Subcutaneous abdominal adipose tissue (tissue), 5 donors: Measurements from ENCODE around the gene SEC14L5.

Source experiments
- H3K27ac ChIP-seq: one replicate; pipeline ENCODE4 v1.7.0; 2013; ENCODE audit warnings: low read depth, mild to moderate bottlenecking, inconsistent platforms, low read length, moderate library complexity
- H3K27me3 ChIP-seq, 5 donors: one replicate each; pipeline ENCODE4 v1.7.0; 2013; ENCODE audit warnings: low read length in 5 of 5, inconsistent platforms in 1 of 5; ENCODE audit not compliant: control insufficient read depth in 5 of 5, insufficient read depth in 4 of 5
- H3K36me3 ChIP-seq, 5 donors: one replicate each; pipeline ENCODE4 v1.7.0; 2013; ENCODE audit warnings: low read length in 5 of 5; ENCODE audit not compliant: control insufficient read depth in 5 of 5, insufficient read depth in 5 of 5
- H3K4me1 ChIP-seq, 5 donors: one replicate each; pipeline ENCODE4 v1.7.0; 2013; ENCODE audit warnings: low read length in 5 of 5, mild to moderate bottlenecking in 3 of 5, moderate library complexity in 1 of 5; ENCODE audit not compliant: control insufficient read depth in 5 of 5, insufficient read depth in 5 of 5
- H3K4me3 ChIP-seq, 5 donors: one replicate each; pipeline ENCODE4 v1.7.0; 2013; ENCODE audit warnings: low read length in 5 of 5, low read depth in 1 of 5
- H3K9ac ChIP-seq, 5 donors: one replicate each; pipeline ENCODE4 v1.7.0; 2013; ENCODE audit warnings: low read length in 5 of 5, mild to moderate bottlenecking in 4 of 5, moderate library complexity in 3 of 5
- H3K9me3 ChIP-seq, 5 donors: one replicate each; pipeline ENCODE4 v1.7.0; 2013; ENCODE audit warnings: low read length in 5 of 5; ENCODE audit not compliant: control insufficient read depth in 5 of 5
- donor health status: healthy.
- donor health status: healthy.
- donor health status: healthy.
- donor health status: healthy.
- donor health status: healthy.

The SEC14L5 gene

GRCh38 chr16:4937782-4938682 lies 20.1 kb upstream of the SEC14L5 start:
- Histone ChIP-seq H3K9ac (no peak overlapping the region), H3K27ac (peak overlapping the region; percentile 23), H3K4me1 (peaks cover 0 to 51% (median 42%) of the 10 kb centered on the region in 5 donors), H3K4me3 (peak overlapping the region in 2 of 5 donors; percentile 31 to 40), H3K9me3 (no peaks in the 10 kb centered on the region), H3K27me3 (peaks cover 0 to 29% (median 15%) of the 10 kb centered on the region in 5 donors), H3K36me3 (no peaks in the 10 kb centered on the region)

- H3K4me1 ChIP-seq: peaks cover 2 to 53% (median 48%) of the 10 kb centered on the region in 5 donors
Observed at GRCh38 chr16:4938683-4939030, 19.5 kb upstream of the SEC14L5 start.

DNA sequence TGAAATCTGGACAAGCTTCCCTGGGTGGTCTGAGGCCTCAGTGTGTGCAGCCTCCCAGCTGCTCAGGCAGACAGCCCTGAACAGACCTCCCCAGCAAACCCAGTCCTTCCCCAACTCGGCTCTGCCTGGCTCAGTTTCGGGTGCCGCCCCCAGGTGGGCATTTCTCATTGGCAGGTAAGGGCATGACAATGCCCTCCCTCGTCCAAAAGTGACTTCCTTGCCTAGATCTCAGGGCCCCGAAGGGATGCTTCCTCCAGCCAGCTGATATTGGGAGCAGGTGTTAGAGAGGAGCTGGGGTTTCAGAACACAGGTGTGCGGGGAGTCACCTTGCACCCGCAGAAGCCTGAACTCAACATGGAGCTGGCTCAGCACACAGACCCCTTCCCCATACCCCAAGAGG lies 17.4 kb upstream of the SEC14L5 start:
- Histone ChIP-seq H3K9me3 (no peaks in the 10 kb centered on the region), H3K4me1 (peaks cover 2 to 55% (median 54%) of the 10 kb centered on the region in 5 donors), H3K4me3 (no peak overlapping the region), H3K27me3 (peaks cover 0 to 13% (median 7%) of the 10 kb centered on the region in 5 donors), H3K36me3 (no peaks in the 10 kb centered on the region), H3K27ac (no peak overlapping the region), H3K9ac (no peak overlapping the region)

More at GRCh38 chr16:4938683-4939030, 19.5 kb upstream of the SEC14L5 start:
- H3K36me3 ChIP-seq: no peaks in the 10 kb centered on the region
- peaks cover 0 to 29% (median 13%) of the 10 kb centered on the region in 5 donors for H3K27me3 ChIP-seq
- H3K4me3 ChIP-seq: no peak overlapping the region
- no peaks in the 10 kb centered on the region for H3K9me3 ChIP-seq
- H3K9ac ChIP-seq: no peak overlapping the region
- H3K27ac ChIP-seq: no peak overlapping the region

GRCh38 chr16:4942481-4942880 lies 15.6 kb upstream of the SEC14L5 start:
- Histone ChIP-seq H3K4me1 (peaks cover 2 to 42% (median 41%) of the 10 kb centered on the region in 5 donors), H3K27ac (peak overlapping the region; percentile 38), H3K9me3 (no peaks in the 10 kb centered on the region), H3K4me3 (no peak overlapping the region), H3K36me3 (no peaks in the 10 kb centered on the region), H3K27me3 (peaks cover 0 to 16% (median 5%) of the 10 kb centered on the region in 5 donors), H3K9ac (no peak overlapping the region)

DNA sequence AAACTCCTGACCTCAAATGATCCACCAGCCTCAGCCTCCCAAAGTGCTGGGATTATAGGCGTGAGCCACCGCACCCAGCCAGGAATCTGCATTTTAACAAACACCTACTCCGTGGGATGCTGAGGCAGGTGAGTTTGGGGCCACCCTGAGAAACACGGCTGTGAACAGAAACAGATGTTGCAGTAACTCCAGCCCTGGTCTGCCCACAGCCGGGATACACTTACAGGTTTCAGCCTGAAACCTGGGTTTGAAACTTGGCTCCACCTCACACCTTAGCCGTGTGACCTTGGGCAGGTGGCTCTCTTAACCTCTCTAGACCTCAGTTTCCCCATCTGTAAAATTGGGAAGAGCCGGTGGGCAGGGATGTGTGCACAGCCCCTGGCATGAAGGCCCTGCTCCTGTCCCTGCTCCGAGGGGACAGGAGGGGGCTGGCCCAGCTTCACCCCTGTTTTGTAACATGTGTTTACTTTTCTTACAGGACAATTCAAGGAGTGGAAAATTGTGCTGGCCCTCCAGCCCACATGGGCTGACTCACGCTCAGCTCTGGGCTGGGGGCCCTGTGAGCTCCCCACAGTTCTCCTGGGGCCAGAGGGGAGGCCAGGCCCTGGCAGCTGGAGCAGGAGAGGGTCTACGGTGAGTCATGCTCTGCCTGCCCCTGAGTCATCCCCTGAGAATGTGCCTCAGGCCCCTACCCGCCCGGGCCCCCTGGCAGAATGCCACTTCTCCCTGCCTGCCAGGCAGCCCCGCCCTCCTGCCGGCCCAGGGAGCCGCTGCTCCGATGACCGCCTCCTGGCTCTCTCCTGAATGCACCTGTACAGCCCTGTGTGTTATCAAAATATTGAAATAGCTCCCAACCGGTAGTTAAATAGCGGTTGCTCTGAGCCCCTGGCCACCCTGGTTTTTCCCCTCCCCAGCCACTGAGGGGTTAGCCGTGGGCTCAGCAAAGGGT lies 13.5 kb upstream of the SEC14L5 start:
- H3K9ac ChIP-seq: peak overlapping the region in 1 of 5 donors; percentile 47
- peak overlapping the region in 1 of 5 donors; percentile 11 for H3K4me3 ChIP-seq
- H3K4me1 ChIP-seq: peaks cover 2 to 39% (median 34%) of the 10 kb centered on the region in 5 donors
- no peaks in the 10 kb centered on the region for H3K36me3 ChIP-seq
- no peaks in the 10 kb centered on the region for H3K9me3 ChIP-seq
- H3K27me3 ChIP-seq: peaks cover 0 to 29% (median 6%) of the 10 kb centered on the region in 5 donors
- H3K27ac ChIP-seq: peak overlapping the region; percentile 69

- Histone ChIP-seq H3K9ac (no peak overlapping the region), H3K27ac (peak overlapping the region; percentile 69), H3K27me3 (peaks cover 0 to 29% (median 6%) of the 10 kb centered on the region in 5 donors), H3K4me1 (peaks cover 2 to 39% (median 34%) of the 10 kb centered on the region in 5 donors), H3K36me3 (no peaks in the 10 kb centered on the region), H3K9me3 (no peaks in the 10 kb centered on the region), H3K4me3 (no peak overlapping the region)
Observed at GRCh38 chr16:4945560-4946502, 12.3 kb upstream of the SEC14L5 start.

GRCh38 chr16:4946917-4947316 lies 11.2 kb upstream of the SEC14L5 start:
- no peak overlapping the region for H3K27ac ChIP-seq
- H3K4me1 ChIP-seq: peaks cover 2 to 39% (median 34%) of the 10 kb centered on the region in 5 donors
- no peak overlapping the region for H3K4me3 ChIP-seq

DNA sequence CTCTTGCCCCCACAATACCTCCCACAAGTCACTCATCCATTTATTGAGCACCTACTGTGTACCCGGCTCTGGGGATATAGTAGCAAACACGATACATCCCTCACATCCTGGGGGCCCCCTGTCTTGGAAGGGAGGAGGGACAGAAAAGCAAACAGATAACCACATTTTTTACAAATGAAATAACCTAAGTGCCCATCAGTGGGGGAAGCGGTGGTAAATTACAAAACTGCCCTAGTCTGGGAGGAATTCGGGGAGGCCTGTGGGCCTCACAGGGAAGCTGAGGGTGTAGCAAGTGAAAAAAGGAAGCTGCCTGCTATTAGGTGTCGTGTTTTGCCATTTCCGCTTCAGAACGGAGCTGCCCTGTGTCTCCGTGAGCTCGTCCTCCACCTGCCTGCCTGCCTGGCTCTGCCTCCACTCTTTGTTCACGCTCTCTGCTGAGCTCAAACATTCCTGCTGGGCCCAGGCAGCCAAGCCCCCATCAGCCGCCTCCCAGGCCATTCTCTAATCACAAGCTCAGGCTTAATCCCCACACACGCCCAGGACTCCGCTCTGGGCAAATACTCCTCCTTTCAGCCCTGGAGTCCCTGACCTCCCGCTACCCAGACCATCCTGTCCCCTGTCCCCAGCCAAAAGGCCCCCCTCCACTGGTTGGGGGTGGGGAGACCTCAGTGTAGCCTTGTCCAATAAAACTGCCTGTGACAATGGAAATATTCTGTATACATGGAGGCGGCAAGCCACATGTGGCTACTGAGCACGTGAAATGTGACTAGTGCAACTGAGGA lies 10.2 kb upstream of the SEC14L5 start:
- peaks cover 2 to 32% (median 27%) of the 10 kb centered on the region in 5 donors for H3K4me1 ChIP-seq
- H3K36me3 ChIP-seq: no peaks in the 10 kb centered on the region
- H3K27ac ChIP-seq: no peak overlapping the region
- no peaks in the 10 kb centered on the region for H3K9me3 ChIP-seq
- H3K27me3 ChIP-seq: peaks cover 0 to 29% (median 6%) of the 10 kb centered on the region in 5 donors
- no peak overlapping the region for H3K4me3 ChIP-seq
- H3K9ac ChIP-seq: no peak overlapping the region

More at GRCh38 chr16:4946917-4947316, 11.2 kb upstream of the SEC14L5 start:
- Histone ChIP-seq H3K27me3 (peaks cover 0 to 29% (median 6%) of the 10 kb centered on the region in 5 donors), H3K36me3 (no peaks in the 10 kb centered on the region), H3K9me3 (no peaks in the 10 kb centered on the region), H3K9ac (no peak overlapping the region)
